ENCODE measurements around the gene HSD17B2. TPM values are rescaled to one million over a fixed set of nuclear protein-coding genes. Genes with fewer than 3 reads are reported as not detected.

Gene HSD17B2
- total RNA-seq: 45.8 and 73.8 TPM in 2 replicates

GRCh38 chr16:82034981-82035612, at the start of gene HSD17B2:
HSD17B2 (plus strand) TSS chr16:82035253; CDS start chr16:82035425, 172 bp downstream.

GRCh38 chr16:82011199-82011641, 23.8 kb upstream of the HSD17B2 start, which contains the start of gene SDR42E1:
SDR42E1 (minus strand) TSS chr16:82011470; CDS start chr16:82000858, 10,612 bp downstream.

Other genes with a start within 250 kb of the HSD17B2 start
- 28.5 and 37.9 TPM in 2 replicates for gene SDR42E1, start 23.8 kb upstream of the HSD17B2 start, total RNA-seq
- 87.1 and 133 TPM in 2 replicates for gene MPHOSPH6, start 135.0 kb downstream of the HSD17B2 start, total RNA-seq

Measured in nasal cavity respiratory epithelium epithelial cell of viscerocranial mucosa (primary cell).